CD4-positive, alpha-beta T cell treated with Interleukin-4 for 1 hour (primary cell): ENCODE results near the gene TANGO6.
"Not testable (repeated sequence)": the region's sequence is repeated elsewhere in the genome, so short reads cannot be mapped to it uniquely, and the experiment has no call there.

Experiments
- DNase-seq, 2 donors: peaks; one replicate each; pipeline ENCODE4 v3.0.0-alpha.2; 2020 to 2022

TANGO6 gene

GRCh38 chr16:68843482-68844210, at the start of gene TANGO6:
Gene TANGO6 (plus strand): TSS chr16:68843531. CDS start chr16:68843618, 87 bp downstream.
- DNase-seq, result peak; percentile 92 to 94

- no peak for DNase-seq
Observed at GRCh38 chr16:68798398-68798797, 44.9 kb upstream of the TANGO6 start.

- DNase-seq, result peak; percentile 46 to 56
Observed at GRCh38 chr16:68800257-68800875, 43.0 kb upstream of the TANGO6 start.

GRCh38 chr16:68802190-68802589, 41.1 kb upstream of the TANGO6 start:
- DNase-seq, result no peak

GRCh38 chr16:68806422-68806821, 36.9 kb upstream of the TANGO6 start:
- no peak for DNase-seq

- no peak for DNase-seq
Observed at GRCh38 chr16:68806981-68807380, 36.4 kb upstream of the TANGO6 start.

GRCh38 chr16:68814516-68814915, 28.8 kb upstream of the TANGO6 start:
- no peak for DNase-seq

- no peak for DNase-seq
Observed at GRCh38 chr16:68823401-68824135, 19.8 kb upstream of the TANGO6 start.

- no peak for DNase-seq
Observed at GRCh38 chr16:68825427-68825826, 17.9 kb upstream of the TANGO6 start.

- no peak for DNase-seq
Observed at GRCh38 chr16:68826652-68827051, 16.7 kb upstream of the TANGO6 start.

- DNase-seq, result no peak
Observed at GRCh38 chr16:68833251-68833650, 10.1 kb upstream of the TANGO6 start.

- no peak for DNase-seq
Observed at GRCh38 chr16:68834550-68834949, 8.8 kb upstream of the TANGO6 start.

GRCh38 chr16:68835970-68836369, 7.4 kb upstream of the TANGO6 start:
- no peak for DNase-seq

GRCh38 chr16:68839831-68840230, 3.5 kb upstream of the TANGO6 start:
- no peak for DNase-seq

- DNase-seq, result not testable (repeated sequence)
Observed at GRCh38 chr16:68842964-68843481, 308 bp upstream of the TANGO6 start.

- DNase-seq, result no peak
Observed at GRCh38 chr16:68844211-68844564, 857 bp downstream of the TANGO6 start.

GRCh38 chr16:68848786-68849185, 5.5 kb downstream of the TANGO6 start:
- DNase-seq, result no peak

GRCh38 chr16:68850481-68850880, 7.2 kb downstream of the TANGO6 start:
- no peak for DNase-seq

GRCh38 chr16:68851601-68852000, 8.3 kb downstream of the TANGO6 start:
- no peak for DNase-seq

- no peak for DNase-seq
Observed at GRCh38 chr16:68857479-68857878, 14.1 kb downstream of the TANGO6 start.

GRCh38 chr16:68859828-68860227, 16.5 kb downstream of the TANGO6 start:
- DNase-seq, result no peak

- no peak for DNase-seq
Observed at GRCh38 chr16:68860978-68861892, 17.9 kb downstream of the TANGO6 start.

GRCh38 chr16:68866933-68867332, 23.6 kb downstream of the TANGO6 start:
- no peak for DNase-seq
